ENCODE measurements around the gene PRLH.

DNA sequence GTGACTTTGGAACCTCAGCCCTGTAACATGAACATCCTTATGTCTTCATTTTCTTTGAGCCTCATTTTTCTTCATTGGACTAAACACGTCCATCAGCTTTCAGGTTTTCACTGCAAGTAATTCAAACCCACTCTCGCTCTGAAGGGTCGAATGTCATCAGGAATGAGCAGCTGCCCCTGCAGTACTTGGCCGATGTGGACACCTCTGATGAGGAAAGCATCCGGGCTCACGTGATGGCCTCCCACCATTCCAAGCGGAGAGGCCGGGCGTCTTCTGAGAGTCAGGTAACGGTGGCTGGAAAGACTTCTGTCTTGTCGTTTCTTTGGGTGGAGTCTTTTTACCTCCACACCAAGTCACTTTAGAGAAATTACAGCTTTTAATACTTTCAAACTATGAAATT, 39.1 kb upstream of the PRLH start:
- TF ChIP-seq POLR2A (IDR thresholded peaks at IDR 0.05; ENCODE audit: low read depth, low read length) (no peak), POLR2AphosphoS5 (IDR thresholded peaks at IDR 0.05; ENCODE audit: low read depth, low read length) (no peak), TAF1 (IDR thresholded peaks at IDR 0.05; ENCODE audit: borderline replicate concordance, low read depth, low read length) (no peak)

All from GM12892 (cell line).